Stimulated activated CD4-positive, alpha-beta T cell treated with anti-CD3 and anti-CD28 coated beads, Interleukin-12 subunit alpha, Interleukin-12 subunit beta, amount 100 ng/mL, for 48 hours (primary cell): ENCODE data around the gene SAYSD1.

Experiments used
- DNase-seq, 3 donors: peaks; one replicate each; pipeline ENCODE4 v3.0.0-alpha.2; 2020; ENCODE audit warnings: low read depth in 2 of 3, low spot score in 1 of 3

The SAYSD1 gene

DNA sequence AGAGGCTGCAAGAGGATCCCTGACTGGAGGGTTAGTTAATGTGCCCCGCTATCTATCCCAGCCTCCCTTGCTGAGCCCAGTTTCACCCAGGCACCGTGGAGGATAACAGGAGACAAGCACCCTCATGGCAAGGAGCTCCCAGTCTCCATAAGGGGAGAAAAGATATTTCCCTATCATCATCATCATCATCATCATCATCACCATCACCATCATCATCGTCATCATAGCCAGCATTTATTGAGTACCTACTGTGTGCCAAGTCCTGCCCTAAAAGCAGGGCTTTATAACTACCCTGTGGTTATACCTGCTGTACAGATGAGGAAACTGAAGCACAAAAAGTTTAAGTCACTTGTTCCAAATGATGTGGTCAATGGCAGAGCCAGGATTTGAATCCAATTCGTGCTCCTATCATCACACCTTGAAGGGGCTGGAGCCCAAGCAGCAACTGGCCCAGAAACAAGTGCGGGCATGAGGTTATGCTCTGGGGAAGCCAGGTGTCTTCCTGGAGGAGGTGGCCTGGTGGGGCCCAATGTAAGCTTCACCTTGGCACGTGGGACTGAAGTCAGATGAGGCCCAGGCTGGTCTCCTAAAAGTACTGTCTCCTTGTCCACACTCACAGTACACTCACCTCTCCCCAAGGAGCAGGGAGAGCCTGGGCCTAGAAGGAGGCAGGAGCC lies 56.4 kb downstream of the SAYSD1 start:
- DNase-seq, result no peak

DNA sequence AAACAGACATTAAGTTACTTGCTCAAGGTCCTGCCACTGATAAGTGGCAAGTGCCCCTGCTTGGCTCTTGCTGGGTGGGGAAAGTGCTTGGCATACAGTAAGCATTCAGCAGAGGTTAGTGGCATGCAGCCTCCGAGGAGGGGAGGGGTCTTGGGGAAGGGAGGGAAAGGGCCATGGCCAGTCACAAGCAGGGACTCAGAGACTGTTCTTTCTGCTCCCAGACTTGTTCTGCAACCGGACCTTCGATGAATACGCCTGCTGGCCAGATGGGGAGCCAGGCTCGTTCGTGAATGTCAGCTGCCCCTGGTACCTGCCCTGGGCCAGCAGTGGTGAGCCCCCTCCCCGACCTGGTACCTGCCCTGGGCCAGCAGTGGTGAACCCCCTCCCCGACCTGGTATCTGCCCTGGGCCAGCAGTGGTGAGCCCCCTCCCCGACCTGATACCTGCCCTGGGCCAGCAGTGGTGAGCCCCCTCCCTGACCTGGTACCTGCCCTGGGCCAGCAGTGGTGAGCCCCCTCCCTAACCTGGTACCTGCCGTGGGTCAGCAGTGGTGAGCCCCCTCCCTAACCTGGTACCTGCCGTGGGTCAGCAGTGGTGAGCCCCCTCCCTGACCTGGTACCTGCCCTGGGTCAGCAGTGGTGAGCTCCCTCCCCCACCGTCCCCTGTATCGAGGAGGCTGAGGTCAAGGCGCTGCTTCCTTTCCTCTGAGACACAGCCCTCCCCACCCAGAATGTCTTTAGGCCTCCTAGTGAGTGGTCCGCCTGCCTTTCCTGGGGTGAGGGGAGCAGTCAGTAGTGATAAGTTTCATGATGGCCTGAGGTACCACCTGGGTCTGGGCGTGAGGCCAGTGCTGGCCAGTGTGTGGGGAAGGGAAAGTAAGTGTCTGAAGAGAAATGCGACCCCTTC lies 57.5 kb downstream of the SAYSD1 start:
- DNase-seq, result no peak

DNA sequence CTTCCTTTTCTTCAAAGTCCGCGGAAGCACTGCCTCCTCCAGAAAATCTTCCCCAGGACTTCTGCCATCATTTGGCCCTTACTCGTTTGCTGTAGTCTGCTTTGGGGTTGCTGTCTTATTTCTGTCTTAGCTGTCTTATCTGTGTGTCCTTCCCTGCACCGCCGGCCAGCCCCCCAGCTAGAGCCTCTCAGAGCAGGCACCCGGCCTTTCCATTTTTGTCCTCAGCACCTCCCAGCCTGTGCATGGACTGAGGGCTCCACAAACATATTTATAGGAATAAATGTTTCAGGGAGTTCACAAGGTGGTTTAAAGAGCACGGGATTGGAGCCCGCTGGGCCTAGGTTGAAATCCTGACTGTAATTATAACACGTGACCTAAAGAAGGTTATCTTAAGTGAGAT lies 58.3 kb downstream of the SAYSD1 start:
- DNase-seq, result no peak

DNA sequence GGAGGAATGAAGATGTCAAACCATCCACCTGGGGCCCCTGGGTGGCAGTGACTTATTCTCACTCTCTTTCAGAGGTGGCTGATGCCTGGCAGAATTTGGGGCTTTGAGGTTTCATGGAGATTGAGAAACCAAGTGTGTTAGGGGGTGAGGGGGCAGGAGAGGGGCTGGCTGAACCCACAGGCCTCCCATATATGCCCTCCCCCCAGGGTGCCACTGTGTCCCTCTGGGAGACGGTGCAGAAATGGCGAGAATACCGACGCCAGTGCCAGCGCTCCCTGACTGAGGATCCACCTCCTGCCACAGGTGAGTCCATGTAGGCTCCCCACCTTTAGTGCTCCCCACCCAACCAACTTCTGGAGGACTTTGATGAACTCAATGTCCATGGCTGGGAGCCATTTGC lies 58.8 kb downstream of the SAYSD1 start:
- no peak for DNase-seq

DNA sequence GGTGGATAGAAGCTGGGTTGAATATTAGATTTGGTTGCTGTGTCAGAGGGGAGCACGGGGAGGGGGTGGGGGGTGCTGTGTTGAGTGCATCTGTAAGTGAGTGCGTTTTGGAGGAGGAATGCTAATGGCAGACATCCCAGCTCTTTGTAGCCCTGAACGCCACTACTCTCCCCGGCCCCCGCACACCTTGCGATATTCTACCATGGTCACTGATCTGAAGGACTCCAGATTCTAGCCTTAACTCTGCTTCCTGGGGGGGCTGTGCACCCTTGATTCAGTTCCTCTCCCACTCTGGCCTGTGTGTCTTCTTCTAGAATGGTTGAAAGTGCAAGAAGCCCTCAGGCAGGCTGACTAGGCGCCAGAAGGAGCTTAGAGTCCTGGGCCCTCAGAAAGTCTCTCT lies 59.3 kb downstream of the SAYSD1 start:
- DNase-seq, result no peak

DNA sequence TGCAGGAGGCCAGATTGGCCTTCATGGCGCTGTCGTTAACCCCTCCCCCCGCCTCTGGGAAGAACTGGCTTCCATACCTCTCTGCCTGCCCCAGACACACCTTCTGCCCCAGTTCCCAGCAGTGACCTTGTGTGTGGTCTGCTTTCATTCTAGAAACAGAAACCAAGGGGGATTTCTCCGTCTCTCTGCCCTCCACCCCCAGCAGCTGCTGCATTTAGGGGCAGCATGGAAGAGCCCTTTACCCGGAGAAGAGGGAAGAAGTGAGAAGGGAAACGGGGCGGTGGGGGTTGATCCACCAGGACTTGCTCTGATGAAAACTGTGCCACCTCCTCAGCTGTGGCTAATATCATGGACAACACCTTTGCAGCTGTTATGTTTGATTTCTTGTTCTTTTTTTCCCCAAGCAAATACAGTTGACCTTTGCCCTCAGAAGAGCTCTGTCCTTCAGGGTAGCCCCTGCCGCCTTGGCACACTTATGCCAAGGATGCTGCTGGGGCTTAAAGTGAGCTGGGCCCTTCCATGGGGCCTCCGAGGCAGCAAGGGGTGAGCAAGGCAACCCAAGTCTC lies 60.3 kb downstream of the SAYSD1 start:
- DNase-seq, result no peak
